Nephron progenitor cell (in vitro differentiated cells): ENCODE data around the gene RASIP1.

Source experiments
- DNase-seq: peaks from one replicate; pipeline ENCODE4 v3.0.0; 2021
- H3K27ac Mint-ChIP-seq: 2 replicates; pipeline ENCODE4 v1.8.0; 2021; ENCODE audit warnings: mild to moderate bottlenecking, moderate library complexity, mixed read lengths
- H3K27me3 Mint-ChIP-seq: 2 replicates; pipeline ENCODE4 v1.8.0; 2021; ENCODE audit warnings: mild to moderate bottlenecking, low read depth, mixed read lengths; ENCODE audit not compliant: poor library complexity
- H3K36me3 Mint-ChIP-seq: 2 replicates; pipeline ENCODE4 v1.8.0; 2021; ENCODE audit warnings: low read depth, mixed read lengths
- H3K4me1 Mint-ChIP-seq: 2 replicates; pipeline ENCODE4 v1.8.0; 2021; ENCODE audit warnings: mixed read lengths
- H3K4me3 Mint-ChIP-seq: 2 replicates; pipeline ENCODE4 v1.8.0; 2021; ENCODE audit warnings: mild to moderate bottlenecking, moderate library complexity, mixed read lengths
- H3K9me3 Mint-ChIP-seq: 2 replicates; pipeline ENCODE4 v1.8.0; 2021; ENCODE audit warnings: mild to moderate bottlenecking, moderate library complexity, mixed read lengths
- TF ChIP-seq, protein P1 (sequence below): fragments of 200-600 bp; sonication (generic); IDR thresholded peaks from 2 replicates; pipeline ENCODE4 v1.5.0; 2021; ENCODE audit warnings: antibody characterized with exemption

The RASIP1 gene

DNA sequence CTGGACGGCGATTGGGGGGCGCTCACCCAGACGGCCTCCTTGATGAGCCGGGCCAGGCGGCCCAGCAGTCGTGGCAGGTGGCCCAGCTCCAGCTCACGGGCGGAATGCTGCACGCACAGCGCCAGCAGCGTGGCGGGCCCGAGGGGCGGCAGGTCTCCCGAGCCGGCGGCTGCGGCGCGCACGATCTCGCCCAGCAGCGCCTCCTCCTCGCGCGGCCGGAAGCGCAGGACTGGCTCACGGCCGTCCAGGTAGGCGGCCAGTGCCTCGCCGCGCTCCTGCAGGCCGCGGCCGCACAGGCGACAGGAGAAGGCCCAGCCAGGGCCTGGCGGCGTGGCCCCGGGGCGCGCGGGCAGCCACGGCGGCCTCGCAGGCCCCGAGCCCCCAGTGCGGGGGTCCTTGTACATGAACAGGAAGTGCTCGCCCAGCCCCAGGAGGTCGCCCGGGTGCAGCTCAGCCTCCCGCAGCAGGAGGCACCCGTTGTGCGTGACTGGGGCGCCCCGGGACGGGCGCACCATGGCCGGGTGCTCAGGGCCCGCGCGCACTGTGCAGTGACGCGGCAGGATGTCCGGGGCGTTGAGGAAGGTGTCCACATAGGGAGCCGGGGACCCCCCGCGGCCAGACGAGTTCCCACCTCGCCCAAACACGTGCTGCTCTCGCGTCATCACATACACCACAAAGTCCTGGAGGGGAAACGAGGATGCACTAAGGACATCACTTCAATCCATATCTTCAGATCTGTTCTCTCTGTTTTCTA is 11.3 kb downstream of the RASIP1 start:
- Mint-ChIP-seq H3K27me3 (peaks cover 8% of the 10 kb centered on the region), H3K36me3 (peaks cover 26% of the 10 kb centered on the region), H3K27ac (no peak overlapping the region), H3K9me3 (no peaks in the 10 kb centered on the region), H3K4me3 (no peak overlapping the region), H3K4me1 (peaks cover 11% of the 10 kb centered on the region)
- TF ChIP-seq, protein P1, sequence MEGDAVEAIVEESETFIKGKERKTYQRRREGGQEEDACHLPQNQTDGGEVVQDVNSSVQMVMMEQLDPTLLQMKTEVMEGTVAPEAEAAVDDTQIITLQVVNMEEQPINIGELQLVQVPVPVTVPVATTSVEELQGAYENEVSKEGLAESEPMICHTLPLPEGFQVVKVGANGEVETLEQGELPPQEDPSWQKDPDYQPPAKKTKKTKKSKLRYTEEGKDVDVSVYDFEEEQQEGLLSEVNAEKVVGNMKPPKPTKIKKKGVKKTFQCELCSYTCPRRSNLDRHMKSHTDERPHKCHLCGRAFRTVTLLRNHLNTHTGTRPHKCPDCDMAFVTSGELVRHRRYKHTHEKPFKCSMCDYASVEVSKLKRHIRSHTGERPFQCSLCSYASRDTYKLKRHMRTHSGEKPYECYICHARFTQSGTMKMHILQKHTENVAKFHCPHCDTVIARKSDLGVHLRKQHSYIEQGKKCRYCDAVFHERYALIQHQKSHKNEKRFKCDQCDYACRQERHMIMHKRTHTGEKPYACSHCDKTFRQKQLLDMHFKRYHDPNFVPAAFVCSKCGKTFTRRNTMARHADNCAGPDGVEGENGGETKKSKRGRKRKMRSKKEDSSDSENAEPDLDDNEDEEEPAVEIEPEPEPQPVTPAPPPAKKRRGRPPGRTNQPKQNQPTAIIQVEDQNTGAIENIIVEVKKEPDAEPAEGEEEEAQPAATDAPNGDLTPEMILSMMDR, result no peak
- DNase-seq, result no peak

DNA sequence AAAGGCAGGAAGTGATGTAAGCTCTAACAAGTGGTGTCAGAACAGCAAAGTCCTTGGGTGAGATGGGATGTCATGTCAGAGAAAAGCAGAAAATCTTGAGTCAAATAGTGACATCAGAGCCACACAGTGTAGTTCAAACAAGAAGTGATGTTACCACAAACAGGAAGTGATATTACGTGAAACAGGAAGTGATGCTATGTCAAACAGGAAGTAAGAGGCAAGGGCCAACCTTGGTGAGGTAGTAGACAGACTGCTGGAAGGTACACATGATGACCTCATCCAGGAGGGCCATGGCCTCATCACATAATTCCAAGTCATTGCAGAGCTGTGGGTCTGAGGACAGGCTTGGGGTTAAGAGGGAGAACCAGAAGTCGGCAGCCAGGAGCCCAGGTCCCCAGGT is 13.9 kb downstream of the RASIP1 start:
- no peak overlapping the region for H3K27ac Mint-ChIP-seq
- DNase-seq, result no peak
- H3K27me3 Mint-ChIP-seq, result peaks cover 4% of the 10 kb centered on the region
- peaks cover 26% of the 10 kb centered on the region for H3K36me3 Mint-ChIP-seq
- no peak overlapping the region for H3K4me3 Mint-ChIP-seq
- H3K9me3 Mint-ChIP-seq, result no peaks in the 10 kb centered on the region
- TF ChIP-seq, protein P1, result no peak
- H3K4me1 Mint-ChIP-seq, result peaks cover 11% of the 10 kb centered on the region

DNA sequence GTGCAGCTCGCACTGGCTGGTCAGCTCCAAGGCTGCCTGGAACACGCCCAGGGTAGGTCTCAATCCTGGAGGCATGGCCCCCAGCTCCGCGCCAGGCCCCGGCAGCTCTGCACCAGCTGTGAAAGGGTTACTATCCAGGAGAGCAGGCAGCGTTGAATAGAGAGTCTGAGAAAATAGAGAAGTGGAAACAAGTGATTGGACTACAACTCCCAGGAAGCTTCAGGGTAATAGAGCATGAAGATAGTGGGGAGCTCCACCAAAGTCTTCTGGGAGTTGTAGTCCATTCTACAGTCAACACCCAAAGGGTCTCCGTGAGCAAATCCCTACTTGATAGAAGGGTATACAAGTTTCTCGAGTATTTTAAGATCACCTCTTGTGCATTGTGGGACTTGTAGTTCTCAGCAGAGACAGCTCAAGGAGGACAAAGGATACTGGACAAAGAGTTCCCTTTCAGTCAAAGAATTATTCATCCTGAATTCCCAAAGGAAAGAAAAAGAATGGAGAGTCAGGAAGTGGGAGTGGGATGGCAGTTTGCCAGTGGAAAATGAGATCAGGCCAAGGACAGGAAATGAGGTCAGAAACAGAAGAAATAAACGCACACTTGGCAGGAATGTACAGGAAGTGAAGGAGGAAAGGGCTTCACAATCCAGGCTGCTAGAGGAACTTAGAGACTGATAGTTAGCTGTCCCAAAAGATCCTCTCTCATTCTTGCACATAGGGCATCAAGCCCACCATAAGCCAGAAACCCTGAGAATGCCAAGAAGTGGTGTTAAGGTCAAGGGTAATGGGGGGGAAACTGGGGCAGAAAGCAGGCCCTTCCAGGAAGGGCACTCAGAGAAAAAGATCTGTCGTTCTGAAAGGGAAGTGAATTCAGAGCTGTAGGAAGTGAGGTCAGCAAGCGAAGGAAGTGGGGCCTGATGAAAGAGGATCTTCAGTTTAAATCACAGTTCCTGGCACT is 15.3 kb downstream of the RASIP1 start:
- DNase-seq, result no peak

DNA sequence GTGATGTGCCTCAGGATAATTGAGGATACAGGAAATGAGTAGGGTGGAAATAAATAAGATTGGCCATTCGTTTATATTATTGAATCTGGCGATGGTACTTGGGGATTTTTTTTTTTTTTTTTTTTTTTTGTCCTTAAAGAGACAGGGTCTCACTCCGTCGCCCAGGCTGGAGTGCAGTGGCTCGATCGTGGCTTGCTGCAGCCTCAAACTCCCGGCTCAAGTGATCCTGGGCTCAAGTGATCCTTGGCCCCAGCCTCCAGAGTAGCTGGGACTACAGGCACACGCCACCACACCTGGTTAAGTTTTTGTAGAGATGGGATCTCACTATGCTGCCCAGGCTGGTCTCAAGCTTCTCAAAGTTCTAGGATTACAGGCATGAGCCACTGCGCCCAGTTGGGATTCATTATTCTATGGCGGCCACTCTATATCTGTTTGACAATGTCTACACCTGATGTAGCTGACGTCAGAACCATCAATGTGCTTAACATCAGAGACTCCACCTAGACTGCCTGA is 18.2 kb downstream of the RASIP1 start:
- TF ChIP-seq, protein P1, result no peak
- Mint-ChIP-seq H3K9me3 (no peaks in the 10 kb centered on the region), H3K4me1 (peaks cover 46% of the 10 kb centered on the region), H3K36me3 (peaks cover 16% of the 10 kb centered on the region), H3K27ac (no peak overlapping the region), H3K27me3 (peaks cover 3% of the 10 kb centered on the region), H3K4me3 (peak overlapping the region; percentile 48)
- DNase-seq, result no peak

More for the DNA sequence above, 15.3 kb downstream of the RASIP1 start:
- peak overlapping the region; percentile 60 for H3K27ac Mint-ChIP-seq
- peak overlapping the region; percentile 12 for H3K4me3 Mint-ChIP-seq
- peaks cover under 1% of the 10 kb centered on the region for H3K27me3 Mint-ChIP-seq
- H3K36me3 Mint-ChIP-seq, result peaks cover 22% of the 10 kb centered on the region
- H3K9me3 Mint-ChIP-seq, result no peaks in the 10 kb centered on the region
- TF ChIP-seq, protein P1, result no peak
- H3K4me1 Mint-ChIP-seq, result peaks cover 23% of the 10 kb centered on the region

DNA sequence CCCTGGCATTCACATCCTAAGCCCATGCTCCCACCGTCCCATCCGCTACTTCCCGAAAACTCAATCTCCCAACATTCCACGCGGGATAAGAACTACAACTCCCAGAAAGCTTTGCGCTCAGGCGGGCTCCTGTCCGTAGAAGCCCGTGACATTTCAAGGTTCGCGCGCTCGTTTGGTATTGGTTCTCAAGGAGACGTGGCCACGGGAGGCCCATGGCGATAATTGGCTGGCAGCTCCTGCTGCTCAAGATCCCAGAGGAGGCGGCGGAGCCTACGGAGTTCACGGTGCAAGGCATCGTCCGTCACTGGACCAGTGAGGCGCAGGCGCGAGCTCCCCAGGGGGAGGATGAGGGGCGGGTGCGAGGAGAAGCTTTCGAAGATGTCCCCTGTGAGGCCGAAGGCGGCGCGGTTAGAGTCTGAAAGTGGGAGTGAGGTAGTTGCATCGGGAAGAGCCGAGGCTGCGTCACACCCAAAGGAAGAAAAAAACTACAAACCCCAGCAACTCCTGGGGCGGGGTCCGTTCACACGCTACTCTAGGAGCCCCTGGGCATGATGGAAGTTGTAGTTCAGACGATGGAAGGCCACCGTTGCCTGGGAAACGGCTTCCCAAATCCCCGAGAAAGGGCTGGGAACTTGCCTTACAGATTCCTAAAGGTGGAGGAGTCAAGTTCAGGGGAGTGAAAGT is 19.7 kb downstream of the RASIP1 start:
- H3K9me3 Mint-ChIP-seq, result no peaks in the 10 kb centered on the region
- H3K27me3 Mint-ChIP-seq, result peaks cover 3% of the 10 kb centered on the region
- peak overlapping the region; percentile 99 for H3K27ac Mint-ChIP-seq
- peaks cover 59% of the 10 kb centered on the region for H3K4me1 Mint-ChIP-seq
- TF ChIP-seq, protein P1, result no peak
- H3K4me3 Mint-ChIP-seq, result peak overlapping the region; percentile 99
- DNase-seq, result peak; percentile 96
- peaks cover 9% of the 10 kb centered on the region for H3K36me3 Mint-ChIP-seq
